ENCODE data around the gene SLC39A8.
"Not testable (repeated sequence)": the region's sequence is repeated elsewhere in the genome, so short reads cannot be mapped to it uniquely, and the experiment has no call there.

Gene SLC39A8
- 35.7 to 1,011 (median 89.0) reads per million in 18 experiments for total RNA-seq

DNA sequence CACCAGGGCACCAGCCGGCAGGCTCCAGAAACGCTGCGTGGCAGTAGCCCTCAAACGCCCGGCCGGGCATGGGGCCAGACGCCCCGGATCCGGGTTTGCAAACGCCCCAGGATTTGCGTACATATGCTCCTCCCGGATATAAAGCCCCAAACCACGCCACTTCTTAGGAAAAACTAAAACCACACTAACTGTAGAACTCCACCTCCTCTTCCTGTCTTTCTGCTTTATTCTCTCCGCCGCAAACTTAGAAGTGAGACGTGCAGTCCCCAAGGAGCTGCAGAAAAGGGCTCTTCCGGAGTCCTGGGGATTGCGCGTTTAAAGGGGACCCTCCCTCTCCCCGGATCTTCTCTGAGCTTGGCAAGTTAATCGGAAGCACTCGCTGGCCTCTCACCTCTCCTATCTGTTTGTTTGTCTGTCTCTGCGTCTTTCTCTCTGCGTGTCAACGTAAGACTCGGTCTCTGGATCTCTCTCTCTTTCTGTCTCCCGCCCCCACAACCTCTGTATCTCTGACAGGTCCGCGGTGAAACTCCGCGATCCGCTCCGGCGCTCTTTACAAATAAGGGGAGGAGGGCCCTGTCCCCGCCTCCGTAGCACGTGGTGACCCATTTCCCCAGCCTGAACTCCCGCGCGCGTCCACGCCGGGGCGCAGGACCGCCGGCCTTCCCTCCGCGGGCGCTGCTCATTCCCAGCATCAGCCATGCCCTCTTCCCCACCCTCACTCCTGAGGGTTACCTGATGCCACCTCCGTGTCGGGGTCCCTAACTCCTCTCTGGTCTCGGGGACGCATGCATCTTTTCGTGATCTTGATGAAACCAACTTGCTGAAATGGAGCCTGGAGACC lies at the start of gene SLC39A8:
Gene SLC39A8 (minus strand): TSS at position 529 of the 841 bp plus-strand sequence. CDS start 820 bp downstream, outside the sequence.
- DNase-seq: peak; percentile 90 to 92

DNA sequence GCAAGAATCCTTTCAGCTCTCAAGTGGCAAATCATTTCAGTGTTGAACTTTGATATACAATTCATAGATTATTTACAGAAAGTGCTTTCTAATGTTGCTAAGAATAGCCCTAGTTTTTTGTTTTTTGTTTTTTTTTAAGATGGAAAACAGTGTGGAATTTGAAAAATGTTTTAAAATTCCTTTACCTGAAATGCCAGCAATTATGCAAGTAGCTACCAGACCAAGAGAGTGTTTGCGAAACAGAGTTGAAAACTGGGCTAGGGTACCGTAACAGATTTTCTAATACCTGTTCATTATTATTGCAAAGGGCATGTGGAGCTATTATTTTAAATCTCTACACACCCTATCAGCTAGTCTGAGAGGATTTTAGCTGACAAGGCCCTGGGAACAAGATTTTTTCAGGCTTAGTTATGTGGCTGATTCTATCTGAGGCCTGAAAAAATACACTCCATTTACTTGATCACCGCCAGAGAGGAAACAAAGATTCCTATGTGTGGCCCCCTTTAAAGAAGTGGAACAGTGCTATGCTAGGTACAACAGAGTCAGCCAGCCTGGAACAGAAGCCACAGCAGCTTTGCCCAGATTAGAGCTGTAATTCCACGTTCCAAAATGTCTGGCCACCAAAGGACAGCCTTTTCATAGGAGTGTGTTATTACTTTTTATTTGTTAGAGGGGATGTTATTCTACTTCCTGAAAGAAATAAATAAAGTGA lies 46.9 kb upstream of the SLC39A8 start:
- no peak for DNase-seq

DNA sequence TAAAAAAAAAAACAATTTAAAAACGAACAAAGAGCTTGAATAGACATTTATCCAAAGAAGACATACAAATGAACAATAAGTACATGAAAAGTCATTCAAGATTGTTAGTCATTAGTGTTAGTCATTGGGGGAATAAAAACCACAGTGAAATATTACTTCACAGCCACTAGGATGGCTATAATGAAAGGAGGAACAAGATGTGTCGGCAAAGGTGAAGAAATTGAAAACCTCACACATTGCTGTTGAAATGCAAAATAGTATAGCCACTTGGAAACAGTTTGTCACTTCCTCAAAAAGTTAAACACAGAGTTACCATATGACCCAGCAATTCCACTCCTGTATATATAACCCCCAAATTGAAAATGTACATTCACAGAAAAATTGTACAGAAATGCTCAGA lies 45.2 kb upstream of the SLC39A8 start:
- DNase-seq: peak; percentile 87 to 97

DNA sequence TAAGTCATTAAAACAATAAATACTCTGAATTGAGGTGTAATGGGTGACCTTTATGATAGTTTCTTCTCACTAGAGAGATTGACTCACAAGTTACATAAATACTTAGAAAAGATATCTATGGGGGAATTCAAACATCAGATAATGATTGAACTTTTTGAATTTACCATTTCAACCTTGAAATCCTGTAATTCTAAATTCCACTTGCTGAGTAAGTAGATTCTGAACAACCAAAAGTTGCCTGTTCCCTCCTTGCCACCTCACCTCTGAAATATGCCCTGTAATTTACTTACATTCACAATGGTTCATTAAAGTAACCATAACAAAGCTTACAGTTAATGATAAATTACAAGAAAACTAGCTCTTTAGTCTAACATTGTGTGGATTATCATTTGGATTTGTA lies 43.3 kb upstream of the SLC39A8 start:
- no peak for DNase-seq

DNA sequence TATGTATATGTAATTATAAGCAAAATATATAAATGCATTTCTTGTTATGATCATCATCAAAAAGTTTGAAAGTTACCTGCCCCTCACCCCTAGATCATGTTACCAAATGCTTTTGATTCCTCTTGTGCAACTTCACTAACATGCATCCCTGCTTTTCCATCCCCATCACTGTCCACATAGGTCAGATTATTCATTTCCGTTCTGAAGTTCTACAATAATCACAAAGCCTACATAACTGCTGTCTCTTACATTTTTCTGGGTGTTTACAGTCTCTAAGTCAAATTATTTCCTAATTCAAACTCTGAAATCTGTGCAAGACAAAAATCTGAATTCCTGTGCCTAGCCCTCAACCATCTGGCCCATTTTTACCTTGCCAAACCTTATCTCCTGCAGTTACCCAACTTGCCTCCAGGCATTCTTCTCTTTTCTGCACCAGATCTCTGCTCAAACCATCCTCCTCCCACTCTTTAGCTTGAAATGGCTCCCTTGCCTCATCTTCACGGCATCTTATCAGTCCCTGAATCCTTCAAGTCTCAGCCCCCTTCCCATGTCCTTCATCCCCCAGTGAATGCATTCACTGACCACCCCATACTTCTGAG lies 42.4 kb upstream of the SLC39A8 start:
- DNase-seq: no peak

DNA sequence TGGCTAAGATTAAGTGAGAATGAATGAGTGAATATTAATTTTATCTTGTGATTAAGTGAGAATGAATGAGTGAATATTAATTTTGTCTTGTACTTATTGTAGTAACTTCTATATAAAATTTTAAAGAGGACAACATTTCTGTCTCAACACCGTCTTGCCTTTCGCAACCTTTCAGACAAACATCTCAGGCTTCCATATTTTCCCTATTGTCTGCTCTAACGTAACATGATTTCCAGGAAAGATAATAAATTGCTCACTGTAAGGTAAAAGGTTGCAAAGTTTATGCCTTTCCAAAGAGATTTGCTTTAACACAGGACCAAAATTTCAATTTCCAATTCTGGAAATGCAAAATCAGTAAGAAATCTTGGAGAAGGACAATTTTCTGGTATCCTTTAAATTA lies 41.7 kb upstream of the SLC39A8 start:
- DNase-seq: no peak

DNA sequence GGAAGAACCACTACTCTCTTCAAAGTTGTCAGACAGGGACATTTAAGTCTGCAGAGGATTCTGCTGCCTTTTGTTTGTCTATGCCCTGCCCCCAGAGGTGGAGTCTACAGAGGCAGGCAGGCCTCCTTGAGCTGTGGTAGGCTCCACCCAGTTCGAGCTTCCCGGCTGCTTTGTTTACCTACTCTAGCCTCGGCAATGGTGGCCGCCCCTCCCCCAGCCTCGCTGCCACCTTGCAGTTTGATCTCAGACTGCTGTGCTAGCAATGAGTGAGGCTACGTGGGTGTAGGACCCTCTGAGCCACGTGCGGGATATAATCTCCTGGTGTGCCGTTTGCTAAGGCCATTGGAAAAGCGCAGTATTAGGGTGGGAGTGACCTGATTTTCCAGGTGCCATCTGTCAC lies 35.0 kb upstream of the SLC39A8 start:
- not testable (repeated sequence) for DNase-seq

DNA sequence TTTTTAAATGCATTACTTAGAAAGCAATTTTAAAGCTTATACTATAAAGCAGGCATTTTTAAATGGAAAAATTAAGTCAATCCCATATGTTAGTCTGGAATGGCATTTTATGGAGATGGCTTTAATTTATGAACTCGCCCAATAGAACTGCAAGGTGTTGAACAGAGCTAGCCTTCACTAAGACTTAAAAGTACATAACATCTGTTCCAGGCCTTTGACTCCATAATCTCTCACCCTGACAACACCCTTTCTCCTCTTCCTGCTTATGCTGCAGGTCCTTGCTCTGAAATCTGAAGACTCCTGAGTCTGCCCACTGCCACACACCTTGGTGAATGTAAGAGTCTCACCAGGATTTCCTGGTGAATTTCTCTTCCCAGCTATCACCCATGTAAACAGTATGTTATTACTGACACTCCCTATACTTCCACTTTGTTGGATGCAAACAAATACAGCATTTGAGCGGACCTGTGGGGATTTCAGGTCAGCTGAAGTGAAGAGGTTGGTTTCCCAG lies 17.7 kb upstream of the SLC39A8 start:
- DNase-seq: no peak

DNA sequence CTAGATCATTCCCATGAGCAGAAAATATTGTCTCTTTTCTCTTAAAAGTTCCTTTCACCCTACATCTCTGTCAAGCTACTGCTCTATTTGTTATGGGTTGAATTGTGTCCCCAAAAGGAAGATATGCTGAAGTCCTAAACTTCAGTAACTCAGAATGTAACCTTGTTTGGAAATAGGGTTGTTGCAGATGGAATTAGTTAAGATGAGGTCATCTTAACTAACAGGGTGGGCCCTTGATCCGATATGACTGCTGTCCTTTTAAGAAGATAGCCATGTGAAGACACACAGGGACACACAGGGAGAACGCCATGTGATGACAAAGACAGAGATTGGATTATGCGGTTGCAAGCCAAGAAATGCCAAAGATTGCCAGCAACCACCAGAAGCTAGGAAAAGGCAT lies 12.8 kb upstream of the SLC39A8 start:
- no peak for DNase-seq

DNA sequence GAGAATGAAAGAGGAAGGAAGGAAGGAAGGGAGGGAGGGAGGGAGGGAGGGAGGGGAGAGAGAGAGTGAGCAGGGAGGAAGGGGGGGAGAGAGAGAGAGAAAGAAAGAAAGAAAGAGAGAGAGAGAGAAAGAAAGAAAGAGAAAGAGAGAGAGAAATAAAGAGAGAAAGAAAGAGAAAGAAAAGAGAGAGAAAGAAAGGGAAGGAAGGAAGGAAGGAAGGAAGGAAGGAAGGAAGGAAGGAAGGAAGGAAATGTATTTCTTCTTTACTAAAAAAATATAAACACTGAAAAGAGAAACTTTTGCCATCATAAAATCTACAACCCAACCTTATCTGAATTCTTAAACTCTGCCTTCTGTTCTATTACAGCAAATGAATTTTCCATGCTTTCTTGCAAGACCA lies 12.4 kb upstream of the SLC39A8 start:
- DNase-seq: not testable (repeated sequence)

DNA sequence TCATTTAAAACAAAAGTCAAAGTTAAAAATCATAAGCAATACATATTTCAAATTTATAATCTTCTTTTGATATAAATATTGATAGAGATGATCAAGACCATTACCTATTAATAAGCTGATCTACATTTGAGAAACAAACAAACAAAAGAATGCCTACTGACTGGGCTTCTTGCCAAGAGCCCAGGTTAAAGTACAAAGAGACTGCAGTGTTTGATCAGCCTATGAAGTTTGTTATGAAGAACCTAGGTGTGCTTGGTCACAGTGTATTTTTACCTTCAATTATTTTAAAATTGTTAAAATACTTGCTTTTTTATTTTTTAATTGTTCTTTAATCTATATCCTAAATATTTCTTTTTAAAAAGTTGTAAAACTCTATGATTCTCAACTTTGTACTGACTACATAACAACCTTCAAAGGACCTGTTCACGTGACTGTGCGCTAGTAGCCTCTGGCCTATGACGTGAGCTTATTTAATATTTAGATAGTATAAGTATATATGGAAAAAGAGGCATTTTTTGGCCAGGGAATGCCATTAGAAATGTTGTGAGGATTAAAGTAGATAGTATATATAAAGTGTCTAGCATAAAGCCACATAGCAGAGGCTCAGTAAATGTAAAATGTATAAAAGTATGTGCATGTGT lies 11.4 kb upstream of the SLC39A8 start:
- DNase-seq: no peak

DNA sequence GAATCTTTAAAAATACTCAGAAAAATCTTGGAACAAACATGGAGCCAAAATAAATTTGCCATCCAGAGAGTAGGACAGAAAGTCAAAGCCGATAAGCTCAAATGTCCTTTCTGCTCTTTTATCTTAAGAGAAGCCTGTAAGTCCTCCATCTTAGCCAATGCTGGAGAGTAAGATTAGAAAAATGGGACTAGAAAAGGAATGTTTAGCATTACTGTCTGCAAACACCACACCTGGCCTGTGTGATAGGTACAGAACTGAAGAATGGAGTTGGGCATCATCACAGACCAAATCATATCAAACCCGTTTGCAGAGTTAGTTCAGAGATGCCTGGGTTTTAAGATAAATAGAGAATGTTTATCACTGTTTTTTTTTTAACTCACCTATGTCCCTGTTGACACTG lies 10.5 kb upstream of the SLC39A8 start:
- DNase-seq: no peak

DNA sequence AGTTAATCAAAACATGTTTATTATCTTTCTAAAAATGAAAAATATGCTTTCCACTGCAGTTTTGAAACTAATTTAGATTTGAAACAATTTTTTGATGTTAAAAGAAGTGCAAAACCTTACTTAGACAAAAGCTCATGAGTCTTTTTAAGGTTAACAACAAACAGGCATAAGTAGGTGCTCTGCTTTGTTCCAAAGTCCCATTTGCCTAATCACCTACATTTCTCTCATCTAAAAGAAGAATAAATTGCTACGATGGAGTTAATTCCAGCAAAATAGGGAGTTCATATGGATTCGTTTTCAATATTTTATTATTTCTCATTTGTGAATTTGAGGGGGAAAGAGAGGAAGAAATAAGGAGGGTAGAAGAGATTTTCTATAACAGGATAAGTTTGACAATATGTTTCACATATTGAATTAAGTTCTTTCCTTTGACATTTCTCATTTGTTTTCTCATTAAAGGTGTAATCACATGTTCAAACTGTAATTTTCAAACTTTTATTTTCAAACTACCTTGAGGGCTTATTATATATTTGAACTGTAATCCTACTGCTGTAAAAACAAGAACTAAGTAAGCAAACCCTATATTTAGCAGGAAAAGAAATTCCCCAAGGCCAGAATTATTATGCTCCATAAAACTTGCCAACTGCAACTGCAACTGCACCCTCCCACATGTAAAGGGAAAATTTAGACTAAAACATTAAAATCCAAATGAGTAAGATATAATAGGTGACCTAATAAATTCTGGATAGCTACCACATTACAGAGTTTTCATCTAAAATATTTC lies 9.6 kb upstream of the SLC39A8 start:
- DNase-seq: no peak

DNA sequence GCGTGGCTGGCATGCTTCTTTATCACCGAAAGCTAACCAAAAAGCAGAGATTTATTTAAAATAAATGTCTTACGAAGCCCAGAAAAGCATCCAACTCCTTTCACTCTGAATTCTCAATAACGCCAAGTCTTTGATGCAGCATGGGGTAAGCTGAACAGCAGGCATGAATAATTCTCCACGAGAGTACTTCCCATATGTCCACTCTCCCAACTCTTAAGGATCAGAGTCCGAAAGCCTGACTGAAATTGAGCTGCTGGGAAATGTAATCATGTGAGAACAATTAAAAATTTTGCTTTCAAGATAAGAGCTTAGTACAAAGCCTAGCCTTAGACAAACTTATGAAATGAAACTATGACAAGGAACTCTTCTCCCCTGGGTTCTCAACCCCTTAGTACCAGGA lies 7.5 kb upstream of the SLC39A8 start:
- no peak for DNase-seq

DNA sequence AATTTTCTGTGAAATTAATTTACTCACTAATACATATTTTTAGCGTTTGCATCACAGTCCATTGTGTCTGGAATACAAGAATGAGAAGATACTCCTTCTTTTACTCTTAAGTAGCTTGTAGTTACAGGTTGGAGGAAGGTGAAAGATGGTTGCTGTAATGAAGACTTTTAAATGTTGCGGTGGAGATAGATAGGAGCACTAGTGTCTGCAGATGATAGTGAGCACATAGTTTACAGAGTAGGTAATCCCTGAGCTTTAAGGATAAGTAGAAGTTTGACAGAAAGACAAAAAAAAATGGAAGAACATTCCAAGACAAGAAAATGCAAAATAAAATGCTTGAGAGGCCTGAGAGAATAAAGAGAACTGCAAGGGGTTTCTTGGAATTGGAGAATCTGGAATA lies 5.4 kb upstream of the SLC39A8 start:
- no peak for DNase-seq

DNA sequence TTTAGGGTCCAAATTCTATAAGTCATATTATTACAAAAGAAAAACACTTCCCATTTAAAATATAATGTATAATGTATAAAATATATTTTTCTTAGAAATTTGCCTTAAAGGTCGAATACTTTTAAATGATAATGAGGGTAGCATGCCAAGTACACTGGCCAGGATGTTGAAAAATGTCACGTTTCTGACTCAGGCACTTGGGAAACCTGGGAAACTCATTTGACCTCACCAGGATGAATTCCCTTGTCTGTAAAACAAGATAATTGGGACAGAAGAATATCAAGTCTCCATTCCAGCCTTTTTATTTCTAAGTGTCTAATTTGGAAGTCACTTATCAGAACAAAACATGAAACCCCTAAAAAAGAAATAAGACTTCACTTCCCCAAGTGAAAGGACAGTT lies 3.4 kb upstream of the SLC39A8 start:
- DNase-seq: no peak

DNA sequence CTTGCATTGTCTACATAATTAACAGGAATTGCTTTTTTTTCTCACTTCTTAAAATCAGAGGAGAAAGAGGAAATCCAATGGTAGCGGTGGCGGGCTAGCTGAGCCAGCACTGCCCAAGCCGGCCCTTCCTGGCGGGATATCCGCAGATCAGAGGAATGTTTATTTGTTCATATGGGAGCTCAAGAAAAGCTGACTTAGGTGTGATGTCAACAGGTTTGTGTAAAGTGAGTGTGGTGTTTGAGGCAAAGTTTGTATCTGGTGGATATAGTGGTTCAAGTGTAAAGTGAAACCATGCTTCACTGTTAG lies 466 bp upstream of the SLC39A8 start:
- no peak for DNase-seq

DNA sequence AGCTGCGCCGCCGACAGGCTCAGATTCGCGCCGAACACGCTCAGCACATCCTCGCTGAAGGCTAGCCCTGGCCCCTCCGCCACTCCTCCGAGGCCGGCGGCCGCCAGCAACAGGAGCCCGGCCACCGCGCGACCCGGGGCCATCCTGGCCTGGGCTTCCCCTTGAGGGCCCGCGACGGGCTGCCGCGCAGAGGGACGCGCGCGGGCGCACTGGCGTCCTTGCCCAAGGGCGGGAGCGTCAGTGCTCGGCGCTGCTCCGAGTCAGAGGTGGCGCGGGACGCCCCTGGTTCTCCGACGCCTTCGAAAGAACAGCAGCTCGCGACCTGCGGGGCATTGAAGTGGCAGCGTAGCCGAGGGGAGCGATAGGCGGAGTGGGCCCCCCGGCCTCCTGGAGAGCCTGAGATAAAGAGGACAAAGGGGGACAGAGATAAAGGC lies 745 bp downstream of the SLC39A8 start:
- peak; percentile 64 to 82 for DNase-seq

DNA sequence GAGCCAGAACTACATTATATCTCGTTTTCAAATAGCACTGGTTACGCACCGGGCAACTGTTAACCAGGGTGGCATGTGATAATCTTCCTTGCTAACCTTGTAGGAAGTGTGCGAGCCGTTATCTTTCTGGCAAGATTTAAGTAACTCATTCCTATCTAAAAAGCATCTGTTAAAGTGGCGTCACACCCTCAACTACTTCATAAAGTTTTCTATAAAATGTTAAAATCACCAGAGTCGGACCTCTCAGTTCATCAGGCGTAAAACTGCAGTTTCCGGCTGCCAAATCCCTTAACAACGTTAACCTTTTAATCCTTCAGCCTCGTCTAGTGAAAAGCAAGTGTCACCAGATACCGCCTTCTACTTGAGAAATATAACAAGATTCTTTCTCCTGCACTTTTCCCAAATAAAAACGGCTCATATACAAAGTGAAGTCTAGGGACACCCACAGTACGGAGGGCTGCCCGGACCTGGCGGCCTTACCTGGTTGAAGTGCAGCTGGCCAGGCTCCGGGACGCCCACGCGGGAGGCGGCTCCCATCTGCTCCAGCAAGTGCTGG lies 1.2 kb downstream of the SLC39A8 start:
- no peak for DNase-seq

DNA sequence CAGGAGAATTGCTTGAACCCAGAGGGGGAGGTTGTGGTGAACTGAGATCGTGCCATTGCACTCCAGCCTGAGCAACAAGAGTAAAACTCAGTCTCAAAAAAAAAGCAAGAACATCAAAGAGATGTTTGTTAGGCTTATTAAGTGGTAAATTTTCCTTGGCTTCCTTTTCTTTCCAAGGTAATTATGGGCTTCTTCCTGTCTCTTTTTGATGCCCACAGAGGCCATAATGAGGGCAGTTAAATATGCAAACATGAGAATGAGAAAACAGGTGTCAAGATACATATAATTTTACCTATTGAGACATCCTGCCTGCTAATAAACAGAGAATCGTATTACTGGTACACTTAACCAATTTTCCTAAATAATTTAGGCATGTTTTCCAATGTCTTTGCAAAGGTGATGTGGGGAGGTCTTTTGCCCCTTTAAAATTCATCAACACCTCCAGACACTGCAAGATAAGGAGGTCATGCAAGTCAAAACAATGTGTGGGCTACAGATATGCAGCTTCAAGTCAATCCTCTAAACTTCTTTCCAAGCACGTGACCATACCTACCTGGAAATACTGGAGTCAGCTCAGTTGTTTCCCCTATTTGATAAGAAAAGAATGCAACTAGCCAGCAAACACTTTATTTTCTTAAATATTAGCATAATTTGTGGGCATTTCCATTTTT lies 2.7 kb downstream of the SLC39A8 start:
- DNase-seq: no peak

DNA sequence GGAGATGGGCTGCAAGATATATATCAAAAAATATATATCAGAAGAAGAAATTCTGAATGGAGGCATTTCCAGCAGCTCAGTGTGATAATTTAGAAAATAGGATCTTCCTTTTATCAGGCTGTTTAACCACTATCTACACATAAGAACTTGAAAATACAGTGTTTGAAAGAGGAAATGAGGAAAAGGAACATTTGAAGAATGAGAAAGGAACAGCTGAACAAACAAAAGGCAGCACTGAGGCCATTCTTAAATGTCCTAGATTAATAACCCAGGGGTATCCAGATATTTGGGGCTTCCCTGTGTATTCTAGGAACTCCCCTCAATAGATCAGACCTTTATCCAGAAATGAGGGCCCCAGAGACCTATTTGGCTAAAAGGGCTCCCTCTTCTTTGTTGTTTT lies 4.1 kb downstream of the SLC39A8 start:
- DNase-seq: no peak

All from inflammatory macrophage (primary cell).